GM19025 (cell line): ENCODE measurements around the gene CARD16.
"Not testable (repeated sequence)": the region's sequence is repeated elsewhere in the genome, so short reads cannot be mapped to it uniquely, and the experiment has no call there.

ENCODE experiments used
- ATAC-seq: cut with Tn5 transposase; IDR thresholded peaks from one replicate; pipeline ENCODE4 v1.9.1; 2021; ENCODE audit warnings: mild to moderate bottlenecking, low read depth, moderate library complexity; ENCODE audit not compliant: unreplicated experiment

Gene CARD16

GRCh38 chr11:105044557-105045524 is at the start of gene CARD16:
CARD16 (minus strand) TSS chr11:105045335; CDS start chr11:105045297, 38 bp downstream.
- peak; percentile 99 for ATAC-seq

DNA sequence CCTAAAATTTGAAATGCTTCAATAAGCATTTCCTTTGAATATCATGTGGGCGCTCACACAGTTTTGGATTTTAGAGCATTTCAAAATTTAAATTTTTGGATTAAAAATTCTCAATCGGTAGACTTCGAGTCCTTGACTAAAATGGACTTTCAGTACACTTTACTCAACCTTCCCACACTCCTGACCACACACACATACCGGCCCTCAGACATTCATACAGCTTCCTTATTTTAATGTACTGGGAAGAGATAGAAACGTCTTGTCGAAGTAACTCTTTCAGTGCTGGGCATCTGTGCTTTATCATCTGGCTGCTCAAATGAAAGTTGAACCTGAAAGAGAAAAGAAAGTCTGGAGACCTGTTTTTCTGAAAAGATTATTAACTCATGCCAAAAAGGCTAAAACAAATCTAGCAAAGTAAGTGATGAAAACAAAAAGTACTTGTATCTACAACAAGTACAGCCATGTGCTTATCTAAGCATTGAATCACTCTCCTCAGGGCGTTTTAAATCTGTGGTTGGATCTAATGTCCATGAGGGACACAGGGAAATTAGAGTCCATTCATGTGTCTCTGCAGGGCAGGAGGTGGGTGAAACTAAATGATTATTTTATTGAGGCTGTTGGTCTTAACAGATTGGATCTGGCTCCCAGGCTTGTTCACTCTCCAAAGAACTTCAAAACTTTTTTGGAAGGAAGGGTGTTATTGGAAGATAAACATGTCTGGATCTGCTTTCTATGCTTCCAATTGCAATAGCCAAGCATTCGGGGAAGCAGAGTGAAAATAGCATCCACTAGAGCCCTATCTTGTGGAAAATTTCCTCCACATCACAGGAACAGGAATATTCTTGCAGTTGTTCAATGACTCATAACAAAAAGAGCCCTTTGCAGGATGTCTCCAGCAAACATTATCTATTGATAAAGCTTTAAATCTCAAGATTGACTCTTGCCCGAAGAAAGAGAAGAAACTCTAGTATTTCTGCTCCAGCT is 47.4 kb upstream of the CARD16 start:
- no peak for ATAC-seq

DNA sequence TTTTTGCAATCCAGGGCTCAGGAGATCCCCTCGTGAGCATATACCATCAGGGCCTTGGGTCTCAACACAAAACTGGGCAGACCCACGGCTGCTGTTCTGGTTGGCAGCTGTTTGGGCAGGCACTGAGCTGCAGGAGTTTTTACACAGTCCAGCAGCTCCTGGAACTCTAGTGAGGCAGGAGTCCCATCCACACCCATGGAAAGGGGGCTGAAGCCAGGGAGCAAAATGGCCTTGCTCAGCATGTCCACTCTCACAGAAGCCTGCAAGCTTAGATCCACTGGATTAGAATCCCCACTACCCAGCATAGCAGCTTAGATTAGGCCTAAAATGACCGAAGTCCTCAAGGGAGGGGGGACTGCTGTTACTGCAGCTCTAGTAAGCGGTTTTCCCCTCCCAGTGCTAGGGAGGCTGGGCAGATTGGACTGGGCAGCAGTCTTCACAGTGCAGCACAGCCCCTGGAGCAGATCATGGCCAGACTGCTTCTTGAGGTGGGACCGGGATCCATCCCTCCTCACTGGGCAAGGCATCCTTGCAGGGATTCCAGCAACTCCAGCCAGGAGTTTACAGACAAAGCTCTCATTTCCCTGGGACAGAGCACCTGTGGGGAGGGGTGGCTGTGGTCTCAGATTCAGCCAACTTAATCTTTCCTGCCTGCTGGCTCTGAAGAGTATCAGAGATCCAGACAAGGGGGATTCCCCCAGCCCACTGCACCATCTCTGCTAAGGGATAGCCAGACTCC is 36.4 kb upstream of the CARD16 start:
- ATAC-seq: no peak

DNA sequence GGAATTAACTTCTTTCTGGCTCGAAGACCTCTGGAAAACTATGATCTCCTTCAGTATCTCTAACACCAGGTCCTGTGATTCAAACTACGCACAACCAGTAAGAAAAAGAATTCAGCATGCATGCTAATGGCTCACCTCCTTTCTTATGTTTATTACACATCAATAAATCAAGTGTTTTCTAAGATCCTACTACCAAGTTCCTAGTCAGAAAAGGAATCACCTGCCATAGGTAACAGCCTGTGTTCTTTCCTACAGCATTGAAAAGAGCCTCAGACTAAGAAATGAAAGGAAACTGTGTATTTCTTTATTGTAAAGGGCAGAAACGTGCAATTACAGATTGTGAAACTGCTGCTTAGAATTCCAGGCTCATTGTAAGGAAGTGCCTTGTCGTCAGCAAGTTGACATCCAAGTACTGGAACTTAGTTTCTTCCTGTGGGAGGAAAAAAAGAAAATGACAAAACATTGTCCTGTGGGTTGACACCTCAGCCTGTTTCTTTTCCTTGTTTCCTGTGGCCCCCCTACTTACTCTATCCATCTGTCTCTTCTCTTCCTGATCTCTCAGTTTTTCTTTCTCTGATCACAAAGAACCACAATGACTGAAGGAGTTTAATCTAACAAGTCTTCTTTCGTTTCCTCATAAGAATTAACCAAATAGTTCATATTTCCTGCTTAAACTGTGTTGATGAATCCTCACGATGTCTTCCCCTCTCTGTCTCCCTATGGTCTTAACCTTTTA is 35.2 kb upstream of the CARD16 start:
- ATAC-seq: not testable (repeated sequence)

DNA sequence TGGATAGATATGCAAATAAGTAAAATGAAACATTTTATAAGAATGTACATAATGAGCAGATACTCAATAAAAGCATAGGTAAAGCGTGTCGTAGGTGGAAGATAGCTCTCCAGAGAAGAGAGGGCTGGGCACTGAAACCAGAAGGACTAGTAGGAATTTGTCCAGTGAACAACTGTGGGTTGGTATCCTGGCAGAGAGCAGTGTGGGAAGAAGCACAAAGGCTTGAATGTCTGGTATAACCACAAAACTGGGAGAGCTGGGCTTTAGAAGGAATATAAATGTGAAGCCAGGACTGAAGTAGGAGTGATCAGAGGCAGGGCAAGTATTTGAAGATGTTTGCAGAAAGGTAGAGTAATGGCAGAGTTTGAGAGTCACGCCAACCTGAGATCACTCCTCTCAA is 33.1 kb upstream of the CARD16 start:
- ATAC-seq: no peak

GRCh38 chr11:105077141-105077790 is 32.1 kb upstream of the CARD16 start:
- ATAC-seq: not testable (repeated sequence)

DNA sequence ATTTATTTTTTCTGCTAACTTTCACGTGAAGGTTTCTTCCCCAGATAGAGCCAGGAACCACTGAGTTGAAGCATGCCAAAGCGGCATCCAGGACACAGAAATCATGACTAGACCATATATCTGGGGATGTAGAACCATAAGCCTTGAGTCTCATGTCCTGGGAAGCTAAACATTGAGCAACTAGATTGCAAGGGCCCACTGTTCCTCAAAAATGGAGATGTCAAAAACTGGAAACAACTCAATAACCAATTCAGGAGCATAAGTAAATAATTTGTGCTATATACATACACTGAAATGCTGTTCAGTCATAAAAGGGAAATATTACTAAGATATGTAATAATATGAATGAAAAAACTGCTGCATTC is 29.0 kb upstream of the CARD16 start:
- ATAC-seq: no peak

GRCh38 chr11:105073456-105074165 is 28.5 kb upstream of the CARD16 start:
- ATAC-seq: no peak

GRCh38 chr11:105072080-105072479 is 26.9 kb upstream of the CARD16 start:
- not testable (repeated sequence) for ATAC-seq

DNA sequence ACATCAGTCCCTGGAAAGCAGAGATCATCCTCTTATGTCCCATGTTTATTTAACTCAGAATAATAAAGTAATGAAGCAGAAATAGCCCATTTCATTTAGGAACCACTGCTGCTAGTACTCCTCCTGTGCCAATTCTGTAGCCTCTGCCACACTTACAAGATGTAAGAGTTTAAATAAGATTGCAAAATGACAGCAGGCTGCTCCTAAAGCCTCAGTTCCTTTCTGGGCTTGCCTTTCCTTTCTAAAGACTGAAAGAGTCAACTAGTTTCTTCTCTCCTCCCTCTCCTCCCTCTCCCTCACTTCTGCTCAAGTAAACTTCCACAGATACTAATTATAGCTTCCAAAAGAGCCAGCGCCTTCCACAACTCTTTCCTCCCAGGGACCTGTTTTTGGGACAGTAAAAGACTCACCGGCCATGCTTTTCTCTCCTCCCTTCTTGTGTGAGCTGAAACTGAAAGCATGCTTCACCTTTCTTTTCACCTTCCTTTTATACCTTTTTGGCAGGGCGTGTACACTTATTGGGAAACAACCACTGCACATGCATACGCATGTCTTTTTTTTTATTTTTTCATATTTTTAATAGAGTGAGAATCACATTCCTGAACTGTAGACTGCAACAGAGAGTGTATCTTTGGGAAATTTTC is 26.1 kb upstream of the CARD16 start:
- no peak for ATAC-seq

GRCh38 chr11:105070306-105070705 is 25.2 kb upstream of the CARD16 start:
- ATAC-seq: no peak

GRCh38 chr11:105069749-105070148 is 24.6 kb upstream of the CARD16 start:
- not testable (repeated sequence) for ATAC-seq

- ATAC-seq: not testable (repeated sequence)
Measured at GRCh38 chr11:105063245-105063941, 18.3 kb upstream of the CARD16 start.

GRCh38 chr11:105057432-105057831 is 12.3 kb upstream of the CARD16 start:
- no peak for ATAC-seq

DNA sequence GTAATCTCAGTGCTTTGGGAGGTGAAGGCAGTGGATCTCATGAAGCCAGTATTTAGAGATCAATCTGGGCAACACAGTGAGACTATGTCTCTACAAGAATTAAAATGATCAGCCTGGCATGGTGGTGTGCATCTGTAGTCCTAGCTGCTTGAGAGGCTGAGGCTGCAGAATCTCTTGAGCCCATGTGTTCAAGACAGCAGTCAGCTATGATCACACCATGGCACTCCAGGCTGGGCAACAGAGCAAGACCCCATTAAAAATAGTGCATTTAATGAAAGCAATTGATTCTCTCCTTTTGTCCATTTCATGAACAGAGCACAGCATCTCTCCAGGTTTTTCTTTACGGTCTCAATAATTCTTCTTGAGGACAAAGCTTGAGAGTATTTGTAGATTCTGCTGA is 11.3 kb upstream of the CARD16 start:
- no peak for ATAC-seq

GRCh38 chr11:105054723-105055493 is 9.8 kb upstream of the CARD16 start:
- ATAC-seq: no peak

DNA sequence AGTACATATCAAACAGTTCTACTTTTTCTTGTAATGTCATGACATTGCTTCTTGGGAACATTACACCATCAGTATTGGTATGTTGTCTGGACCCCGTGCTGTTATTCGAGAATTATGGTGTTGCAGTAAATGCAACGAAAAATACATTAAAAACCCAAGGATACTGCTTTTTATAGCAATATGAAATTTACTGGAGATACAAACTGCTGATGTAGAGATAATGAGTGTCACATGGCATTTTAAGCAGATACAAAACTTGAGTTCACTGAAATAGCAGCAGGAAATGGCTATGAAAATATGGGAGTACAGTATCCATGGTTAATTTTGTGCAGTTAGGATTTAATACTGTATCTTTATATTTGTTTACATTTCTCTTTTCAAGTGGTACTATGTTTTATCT is 7.4 kb upstream of the CARD16 start:
- ATAC-seq: no peak
